ENCODE measurements around the gene UNC13C. TPM values are rescaled to one million over a fixed set of nuclear protein-coding genes. Genes with fewer than 3 reads are reported as not detected.

The UNC13C gene
- total and polyA plus RNA-seq, 9 donors: 2.0 to 5.7 (median 3.5) TPM

DNA sequence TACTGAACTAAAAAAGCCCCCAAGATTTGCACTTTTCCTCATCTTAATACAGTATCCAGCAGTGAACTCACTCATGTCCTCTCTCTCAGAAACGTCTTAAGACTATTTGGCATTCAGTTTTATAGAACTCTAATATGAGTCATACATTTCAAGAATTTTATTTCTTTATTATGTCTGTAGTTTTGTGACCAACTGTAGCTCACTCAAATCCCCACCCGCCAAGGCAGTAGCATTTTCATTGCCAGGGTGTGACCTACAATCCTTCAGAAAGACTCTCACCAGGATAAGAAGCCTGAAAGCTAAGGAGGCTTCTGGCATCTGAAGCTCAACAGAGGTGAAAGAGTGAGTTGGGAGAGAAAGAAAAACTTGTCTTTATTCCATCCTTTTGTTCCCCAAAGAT is 681.4 kb downstream of the UNC13C start:
- no CpG with 5 or more reads among the region's 2 CpGs for WGBS (ENCODE audit: insufficient coverage)
- Histone ChIP-seq H3K36me3 (ENCODE audit: control insufficient read depth, insufficient read depth, low read length) (no peaks in the 10 kb centered on the region), H3K27me3 (ENCODE audit: control insufficient read depth, insufficient read depth, low read length) (no peaks in the 10 kb centered on the region), H3K9me3 (replicated peaks; ENCODE audit: control insufficient read depth, low read depth, low read length) (no peaks in the 10 kb centered on the region), H3K4me3 (ENCODE audit: low read length) (no peak overlapping the region), H3K27ac (ENCODE audit: low read length) (no peak overlapping the region), H3K4me1 (ENCODE audit: control insufficient read depth, insufficient read depth, low read length) (no peaks in the 10 kb centered on the region)
- peak; percentile 12 for DNase-seq

GRCh38 chr15:54660356-54660755 is 682.1 kb downstream of the UNC13C start:
- Histone ChIP-seq H3K9me3 (replicated peaks; ENCODE audit: control insufficient read depth, low read depth, low read length) (no peaks in the 10 kb centered on the region), H3K4me1 (ENCODE audit: control insufficient read depth, insufficient read depth, low read length) (no peaks in the 10 kb centered on the region), H3K4me3 (ENCODE audit: low read length) (no peak overlapping the region), H3K27ac (ENCODE audit: low read length) (no peak overlapping the region), H3K27me3 (ENCODE audit: control insufficient read depth, insufficient read depth, low read length) (no peaks in the 10 kb centered on the region), H3K36me3 (ENCODE audit: control insufficient read depth, insufficient read depth, low read length) (no peaks in the 10 kb centered on the region)
- DNase-seq: no peak
- 71% methylated on average over 2 of the region's 5 CpGs for WGBS (ENCODE audit: insufficient coverage)

GRCh38 chr15:54675241-54675640 is 697.0 kb downstream of the UNC13C start:
- H3K27ac ChIP-seq (ENCODE audit: low read length): peak overlapping the region; percentile 51
- DNase-seq: peak; percentile 90

GRCh38 chr15:54681584-54681983 is 703.3 kb downstream of the UNC13C start:
- H3K36me3 ChIP-seq (ENCODE audit: control insufficient read depth, insufficient read depth, low read length): no peaks in the 10 kb centered on the region
- H3K27ac ChIP-seq (ENCODE audit: low read length): no peak overlapping the region
- no CpG with 5 or more reads among the region's 2 CpGs for WGBS (ENCODE audit: insufficient coverage)

More at GRCh38 chr15:54675241-54675640, 697.0 kb downstream of the UNC13C start:
- peaks cover 5% of the 10 kb centered on the region for H3K9me3 ChIP-seq (replicated peaks; ENCODE audit: control insufficient read depth, low read depth, low read length)
- 17% methylated on average over 1 of the region's 1 CpG for WGBS (ENCODE audit: insufficient coverage)
- no peaks in the 10 kb centered on the region for H3K27me3 ChIP-seq (ENCODE audit: control insufficient read depth, insufficient read depth, low read length)
- H3K36me3 ChIP-seq (ENCODE audit: control insufficient read depth, insufficient read depth, low read length): no peaks in the 10 kb centered on the region
- H3K4me1 ChIP-seq (ENCODE audit: control insufficient read depth, insufficient read depth, low read length): peaks cover 2% of the 10 kb centered on the region
- H3K4me3 ChIP-seq (ENCODE audit: low read length): no peak overlapping the region

More at GRCh38 chr15:54681584-54681983, 703.3 kb downstream of the UNC13C start:
- H3K9me3 ChIP-seq (replicated peaks; ENCODE audit: control insufficient read depth, low read depth, low read length): no peaks in the 10 kb centered on the region
- H3K4me3 ChIP-seq (ENCODE audit: low read length): no peak overlapping the region
- H3K27me3 ChIP-seq (ENCODE audit: control insufficient read depth, insufficient read depth, low read length): no peaks in the 10 kb centered on the region
- no peaks in the 10 kb centered on the region for H3K4me1 ChIP-seq (ENCODE audit: control insufficient read depth, insufficient read depth, low read length)
- no peak for DNase-seq

Other genes with a start within 250 kb of the UNC13C start
- gene WDR72, start 218.8 kb upstream of the UNC13C start, total RNA-seq: 0.22 TPM
- under 1 TPM; 0.13 to 0.61 (median 0.26) TPM for gene WDR72, start 218.8 kb upstream of the UNC13C start, polyA plus RNA-seq (ENCODE audit: insufficient read depth in 1 of 8, insufficient read length in 8 of 8, low replicate concordance in 1 of 8)

Data from muscle of leg (tissue), 11 donors.